Measurements from ENCODE around the gene NLRC4.
"Not testable (repeated sequence)": the region's sequence is repeated elsewhere in the genome, so short reads cannot be mapped to it uniquely, and the experiment has no call there.

NLRC4 gene

DNA sequence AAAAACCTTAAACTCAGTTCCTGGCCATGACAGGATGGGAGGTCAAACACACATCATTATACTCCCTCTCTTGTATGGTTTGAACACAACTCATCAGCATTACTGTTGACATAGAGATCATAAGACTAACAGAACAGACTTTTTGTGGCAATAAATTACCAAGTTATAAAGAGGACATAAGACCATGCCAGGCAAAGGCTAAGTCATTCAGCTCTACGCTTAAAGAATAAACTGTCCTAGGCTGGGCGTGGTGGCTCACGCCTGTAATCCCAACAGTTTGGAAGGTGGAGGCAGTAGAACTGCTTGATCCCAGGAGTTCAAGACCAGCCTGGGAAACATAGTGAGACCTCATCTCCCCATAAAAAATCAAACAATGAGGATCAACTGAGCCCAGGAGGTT lies 16.4 kb downstream of the NLRC4 start:
- no peak for DNase-seq (ENCODE audit: low read depth)

- DNase-seq (ENCODE audit: low read depth): no peak
These were observed 17.8 kb downstream of the NLRC4 start for GRCh38 chr2:32246911-32247310.

GRCh38 chr2:32242331-32242730 lies 22.4 kb downstream of the NLRC4 start:
- DNase-seq (ENCODE audit: low read depth): no peak

- no peak for DNase-seq (ENCODE audit: low read depth)
These were observed 26.7 kb downstream of the NLRC4 start for GRCh38 chr2:32237996-32238395.

GRCh38 chr2:32237488-32237887 lies 27.2 kb downstream of the NLRC4 start:
- DNase-seq (ENCODE audit: low read depth): no peak

DNA sequence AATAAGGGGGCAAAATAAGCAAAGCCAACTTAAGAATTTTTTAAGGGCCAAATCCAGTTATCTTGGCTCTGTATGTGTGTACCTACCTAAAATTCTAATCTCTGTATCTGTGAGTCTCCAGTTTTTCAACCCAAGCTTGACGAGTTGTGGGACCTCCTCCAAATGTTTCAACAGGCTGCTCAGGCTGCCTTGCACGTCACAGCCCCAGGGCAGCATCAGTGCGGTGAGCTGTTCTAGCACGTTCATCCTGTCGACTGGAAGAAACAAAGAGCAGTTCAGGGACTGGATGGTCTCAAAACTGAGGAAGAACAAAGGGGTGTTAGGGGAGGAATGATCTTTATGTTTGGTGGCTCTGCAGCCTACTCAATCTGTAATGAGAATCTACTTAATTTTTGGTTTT lies 29.4 kb downstream of the NLRC4 start:
- no peak for DNase-seq (ENCODE audit: low read depth)

GRCh38 chr2:32231959-32232358 lies 32.7 kb downstream of the NLRC4 start:
- no peak for DNase-seq (ENCODE audit: low read depth)

DNA sequence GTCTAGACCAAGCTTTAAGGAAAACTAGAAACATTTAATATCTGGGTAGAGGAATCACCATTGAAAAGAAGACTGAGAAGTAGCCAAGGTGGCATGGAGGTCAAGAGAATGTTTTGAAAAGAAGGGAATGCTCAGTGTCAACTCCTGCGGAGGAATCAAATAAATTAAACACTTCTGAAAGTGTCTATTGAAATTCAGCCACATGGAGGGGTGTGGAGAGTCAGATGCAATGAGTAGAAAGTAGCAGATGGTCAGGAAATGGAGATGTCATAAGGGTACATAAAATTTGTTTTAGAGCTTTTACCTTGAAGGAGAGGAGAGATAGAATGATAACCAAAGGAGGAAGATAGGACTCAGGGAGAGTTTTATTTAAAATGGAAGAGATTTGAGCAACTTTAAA lies 35.1 kb downstream of the NLRC4 start:
- no peak for DNase-seq (ENCODE audit: low read depth)

DNA sequence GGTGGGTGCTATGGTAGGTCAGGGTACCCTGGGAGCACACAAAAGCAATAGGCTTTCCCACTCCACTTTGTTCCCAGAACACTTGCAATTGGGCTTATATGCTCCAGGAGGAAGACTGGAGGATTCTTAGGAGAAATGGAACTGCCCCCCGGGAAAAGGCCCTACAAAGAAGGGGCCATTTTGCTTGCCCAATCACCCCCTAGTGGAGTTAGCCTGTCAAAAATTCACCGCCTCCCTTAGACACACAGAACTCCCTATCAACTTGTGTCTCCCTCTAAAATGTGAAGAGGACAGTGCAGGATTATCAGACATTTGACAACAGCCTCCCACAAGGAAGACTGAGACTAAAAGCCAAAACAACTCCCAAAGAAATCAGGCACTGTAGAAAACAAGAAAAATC lies 36.5 kb downstream of the NLRC4 start:
- no peak for DNase-seq (ENCODE audit: low read depth)

DNA sequence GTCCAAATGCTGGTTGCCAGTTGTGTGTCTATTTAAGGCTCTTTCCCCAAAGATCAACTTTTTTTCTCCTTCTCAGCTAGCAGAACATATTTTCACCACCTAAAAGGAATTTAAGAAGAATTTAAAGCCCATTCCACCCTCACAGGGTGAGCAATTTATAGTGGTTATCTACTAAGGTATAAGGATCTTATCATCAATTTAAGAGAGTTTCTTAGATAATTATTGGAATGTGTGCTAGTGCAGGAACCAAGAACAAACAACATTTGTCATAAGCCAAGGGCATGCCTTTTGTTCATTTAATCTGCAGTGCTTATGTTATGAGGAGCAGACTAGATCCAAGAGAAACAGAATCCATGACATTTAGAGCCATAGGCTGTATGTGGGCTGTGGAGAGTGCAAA lies 37.2 kb downstream of the NLRC4 start:
- no peak for DNase-seq (ENCODE audit: low read depth)

DNA sequence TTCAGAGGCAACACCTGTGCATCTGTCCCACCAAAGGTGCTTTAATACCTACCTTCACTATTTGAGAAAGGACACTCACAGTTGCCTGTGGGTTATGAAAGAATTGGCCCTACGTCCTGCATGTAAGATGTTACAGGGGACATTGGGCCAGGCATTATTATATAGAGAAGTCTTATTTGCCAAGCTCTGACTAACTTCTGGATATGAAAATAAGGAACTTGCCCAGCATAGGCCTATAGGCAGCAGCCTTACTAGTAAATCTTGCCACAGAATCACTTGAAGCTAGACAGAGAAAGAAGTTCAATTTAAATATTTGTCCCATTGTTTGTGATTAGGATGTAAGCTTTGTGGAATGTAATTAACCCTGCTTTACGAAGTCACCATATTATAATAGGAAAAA lies 41.7 kb downstream of the NLRC4 start:
- no peak for DNase-seq (ENCODE audit: low read depth)

DNA sequence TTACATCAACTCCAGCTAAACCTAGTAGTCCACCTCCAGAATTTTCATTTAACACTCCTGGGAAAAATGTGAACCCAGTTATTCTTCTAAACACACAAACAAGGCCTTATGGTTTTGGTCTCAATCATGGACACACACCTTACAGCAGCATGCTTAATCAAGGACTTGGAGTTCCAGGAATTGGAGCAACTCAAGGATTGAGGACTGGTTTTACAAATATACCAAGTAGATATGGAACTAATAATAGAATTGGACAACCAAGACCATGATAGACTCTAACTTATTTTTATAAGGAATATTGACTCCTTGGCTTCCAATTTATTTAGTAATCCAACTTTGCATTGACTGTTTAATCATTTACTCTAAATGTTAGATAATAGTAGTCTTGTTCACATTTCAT lies 44.2 kb downstream of the NLRC4 start:
- DNase-seq (ENCODE audit: low read depth): no peak

DNA sequence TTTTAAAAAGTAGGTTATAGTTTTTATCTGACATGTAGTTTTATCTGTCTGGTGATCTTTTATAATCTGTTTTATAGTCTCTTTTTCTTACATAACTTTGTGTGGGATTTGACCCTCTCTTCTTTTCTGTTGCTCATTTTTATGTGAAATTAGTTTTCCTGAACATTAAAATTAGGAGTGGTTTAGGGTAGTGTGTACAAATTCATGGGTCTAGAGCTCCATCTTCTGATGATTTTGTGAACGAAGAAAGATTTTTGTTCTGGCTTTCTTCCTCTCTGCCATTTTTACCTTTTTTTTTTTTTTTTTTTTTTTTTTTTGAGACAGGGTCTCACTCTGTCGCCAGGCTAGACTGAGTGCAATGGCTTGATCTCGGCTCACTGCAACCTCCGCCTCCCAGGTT lies 52.4 kb downstream of the NLRC4 start:
- DNase-seq (ENCODE audit: low read depth): no peak

GRCh38 chr2:32210767-32211408 lies 53.8 kb downstream of the NLRC4 start:
- no peak for DNase-seq (ENCODE audit: low read depth)

GRCh38 chr2:32203428-32203827 lies 61.3 kb downstream of the NLRC4 start:
- not testable (repeated sequence) for DNase-seq (ENCODE audit: low read depth)

DNA sequence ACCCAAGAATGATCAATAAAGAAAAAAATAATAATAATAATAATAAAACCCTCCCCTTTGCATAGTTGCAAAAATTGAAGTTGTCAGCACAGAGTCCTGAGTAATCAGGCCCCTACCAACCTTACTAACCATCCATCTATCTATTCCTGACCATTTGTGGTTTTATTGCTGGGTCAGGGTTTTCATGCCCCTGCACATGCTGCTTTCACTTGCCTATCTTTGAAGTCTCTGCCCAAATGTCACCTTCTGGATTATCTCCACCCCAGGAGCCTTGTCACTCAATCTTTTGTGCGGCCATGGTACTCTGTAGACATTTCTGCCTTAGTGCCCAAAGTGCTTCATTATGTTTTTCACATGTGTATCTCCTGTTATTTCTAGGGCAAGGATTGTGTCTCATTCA lies 63.9 kb downstream of the NLRC4 start:
- DNase-seq (ENCODE audit: low read depth): no peak

- DNase-seq (ENCODE audit: low read depth): no peak
These were observed 72.3 kb downstream of the NLRC4 start for GRCh38 chr2:32192418-32192817.

- no peak for DNase-seq (ENCODE audit: low read depth)
These were observed 75.7 kb downstream of the NLRC4 start for GRCh38 chr2:32189011-32189410.

DNA sequence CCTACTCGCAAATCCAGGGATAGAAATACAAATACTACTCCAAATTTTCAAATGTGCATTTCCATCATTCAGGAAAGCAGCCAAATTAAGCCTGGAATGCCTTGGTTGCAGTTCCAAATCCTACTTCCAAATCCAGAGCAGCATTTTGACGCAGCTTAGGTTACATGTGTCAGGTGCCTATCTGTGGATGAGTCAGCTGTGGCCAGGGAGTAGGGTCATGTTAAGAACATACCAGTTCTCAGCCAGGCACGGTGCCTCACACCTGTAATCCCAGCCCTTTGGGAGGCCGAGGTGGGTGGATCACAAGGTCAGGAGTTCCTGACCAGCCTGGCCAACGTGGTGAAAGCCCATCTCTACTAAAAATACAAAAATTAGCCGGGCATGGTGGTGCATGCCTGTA lies 82.0 kb downstream of the NLRC4 start:
- no peak for DNase-seq (ENCODE audit: low read depth)
